Stimulated activated CD4-positive, alpha-beta T cell treated with anti-CD3 and anti-CD28 coated beads, Interleukin-12 subunit alpha, Interleukin-12 subunit beta, amount 100 ng/mL, for 48 hours (primary cell): Measurements from ENCODE around the gene GPC3.

ENCODE experiments used
- DNase-seq, 3 donors: peaks; one replicate each; pipeline ENCODE4 v3.0.0-alpha.2; 2020; ENCODE audit warnings: low read depth in 2 of 3, low spot score in 1 of 3

The GPC3 gene

GRCh38 chrX:133971586-133971985, 13.8 kb downstream of the GPC3 start:
- DNase-seq = no peak

- no peak for DNase-seq
Measured at GRCh38 chrX:133970076-133970475, 15.3 kb downstream of the GPC3 start.

- DNase-seq = no peak
Measured at GRCh38 chrX:133969191-133969590, 16.2 kb downstream of the GPC3 start.

- no peak for DNase-seq
Measured at GRCh38 chrX:133968109-133968508, 17.3 kb downstream of the GPC3 start.

- DNase-seq = no peak
Measured at GRCh38 chrX:133966199-133966598, 19.2 kb downstream of the GPC3 start.

GRCh38 chrX:133965321-133965720, 20.1 kb downstream of the GPC3 start:
- DNase-seq = no peak

- no peak for DNase-seq
Measured at GRCh38 chrX:133961046-133961445, 24.3 kb downstream of the GPC3 start.

GRCh38 chrX:133959972-133960371, 25.4 kb downstream of the GPC3 start:
- DNase-seq = no peak

GRCh38 chrX:133958997-133959688, 26.3 kb downstream of the GPC3 start:
- DNase-seq = no peak

- DNase-seq = no peak
Measured at GRCh38 chrX:133956570-133957340, 28.6 kb downstream of the GPC3 start.

- no peak for DNase-seq
Measured at GRCh38 chrX:133953785-133954355, 31.5 kb downstream of the GPC3 start.

GRCh38 chrX:133953078-133953477, 32.3 kb downstream of the GPC3 start:
- DNase-seq = no peak

- no peak for DNase-seq
Measured at GRCh38 chrX:133951098-133951497, 34.3 kb downstream of the GPC3 start.

- DNase-seq = no peak
Measured at GRCh38 chrX:133950214-133950613, 35.2 kb downstream of the GPC3 start.

GRCh38 chrX:133948895-133949294, 36.5 kb downstream of the GPC3 start:
- no peak for DNase-seq

- DNase-seq = no peak
Measured at GRCh38 chrX:133947996-133948395, 37.4 kb downstream of the GPC3 start.

GRCh38 chrX:133947022-133947421, 38.4 kb downstream of the GPC3 start:
- DNase-seq = no peak

- DNase-seq = no peak
Measured at GRCh38 chrX:133943507-133943906, 41.9 kb downstream of the GPC3 start.

GRCh38 chrX:133939655-133940302, 45.6 kb downstream of the GPC3 start:
- no peak for DNase-seq

GRCh38 chrX:133938530-133938929, 46.9 kb downstream of the GPC3 start:
- no peak for DNase-seq

- DNase-seq = no peak
Measured at GRCh38 chrX:133937022-133937421, 48.4 kb downstream of the GPC3 start.

GRCh38 chrX:133935076-133935475, 50.3 kb downstream of the GPC3 start:
- no peak for DNase-seq
